Mucosa of rectum (tissue), 2 donors: Measurements from ENCODE around the gene SMPD3.

ENCODE experiments used
- H3K27ac ChIP-seq, 2 donors: one replicate each; pipeline ENCODE4 v1.7.0; 2013; ENCODE audit warnings: inconsistent platforms in 2 of 2, low read depth in 2 of 2, low read length in 2 of 2
- H3K27me3 ChIP-seq, 2 donors: one replicate each; pipeline ENCODE4 v1.7.0; 2013; ENCODE audit warnings: low read length in 2 of 2; ENCODE audit not compliant: control insufficient read depth in 2 of 2, insufficient read depth in 2 of 2
- H3K36me3 ChIP-seq, 2 donors: one replicate each; pipeline ENCODE4 v1.7.0; 2013; ENCODE audit warnings: low read length in 2 of 2; ENCODE audit not compliant: control insufficient read depth in 2 of 2, insufficient read depth in 2 of 2
- H3K4me1 ChIP-seq, 2 donors: one replicate each; pipeline ENCODE4 v1.7.0; 2013; ENCODE audit warnings: low read length in 2 of 2, mild to moderate bottlenecking in 1 of 2; ENCODE audit not compliant: control insufficient read depth in 2 of 2, insufficient read depth in 2 of 2
- H3K4me3 ChIP-seq, 2 donors: one replicate each; pipeline ENCODE4 v1.7.0; 2013; ENCODE audit warnings: low read length in 2 of 2
- H3K9ac ChIP-seq, 2 donors: one replicate each; pipeline ENCODE4 v1.7.0; 2013; ENCODE audit warnings: low read length in 2 of 2, low read depth in 1 of 2, mild to moderate bottlenecking in 1 of 2
- H3K9me3 ChIP-seq, 2 donors: one replicate each; pipeline ENCODE4 v1.7.0; 2013; ENCODE audit warnings: low read length in 2 of 2; ENCODE audit not compliant: control insufficient read depth in 2 of 2
- donor health status: healthy.
- donor health status: Normal muscosa, but diverticular disease.

SMPD3 gene

DNA sequence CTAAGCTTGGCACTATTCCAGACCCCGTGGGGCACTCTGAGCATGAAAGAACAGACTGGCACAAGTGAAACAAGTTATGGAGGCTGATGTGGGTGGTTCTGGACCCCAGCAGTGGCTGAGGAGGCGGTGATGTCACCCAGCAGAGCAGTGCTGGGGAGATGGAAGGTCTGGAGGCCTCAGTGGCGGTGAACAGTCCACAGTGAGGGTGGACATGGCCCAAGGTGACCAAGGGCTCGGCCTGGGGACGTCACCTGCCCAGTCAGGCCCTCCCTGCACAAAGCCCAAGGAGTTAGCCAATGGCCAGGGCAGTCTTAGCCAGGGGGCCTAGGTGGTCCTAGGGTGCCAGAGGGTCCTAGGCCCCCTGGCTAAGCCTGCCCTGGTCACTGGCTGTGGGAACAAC lies 24.5 kb downstream of the SMPD3 start:
- no peak overlapping the region for H3K27ac ChIP-seq

DNA sequence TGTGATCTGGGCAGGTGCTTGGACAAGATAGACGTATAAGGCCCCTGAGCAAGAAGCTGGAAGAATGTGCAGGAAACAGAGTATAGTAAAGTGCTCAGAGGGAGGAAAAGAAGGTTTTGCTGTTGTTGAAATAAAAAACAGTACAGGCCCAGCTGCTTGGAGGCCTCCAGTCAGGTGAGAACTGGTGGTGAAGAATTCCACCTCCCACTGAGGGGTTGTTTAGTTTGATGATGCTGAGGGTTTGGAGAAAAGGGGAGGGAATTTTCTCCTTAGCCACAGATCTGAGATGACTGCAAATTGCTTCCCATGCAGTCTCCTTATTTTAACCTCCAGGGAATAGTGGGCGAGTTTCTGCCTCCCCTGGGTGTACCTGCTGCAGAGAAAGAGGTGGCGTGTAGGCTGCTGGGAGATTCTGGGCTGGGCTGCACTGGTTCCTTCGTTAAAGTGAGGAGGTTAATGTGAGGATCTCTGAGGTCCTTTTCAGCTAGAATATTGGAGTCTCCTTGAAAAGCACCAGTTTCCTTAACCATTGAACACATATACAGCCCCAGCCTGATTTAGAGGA lies 25.8 kb downstream of the SMPD3 start:
- Histone ChIP-seq H3K9me3 (no peaks in the 10 kb centered on the region), H3K36me3 (no peaks in the 10 kb centered on the region), H3K27me3 (no peaks in the 10 kb centered on the region), H3K27ac (no peak overlapping the region), H3K9ac (no peak overlapping the region), H3K4me3 (no peak overlapping the region), H3K4me1 (peaks cover 22 to 33% of the 10 kb centered on the region in 2 donors)

More for the DNA sequence above, 24.5 kb downstream of the SMPD3 start:
- Histone ChIP-seq H3K4me3 (no peak overlapping the region), H3K9ac (no peak overlapping the region), H3K9me3 (no peaks in the 10 kb centered on the region), H3K27me3 (no peaks in the 10 kb centered on the region), H3K4me1 (peaks cover 16 to 28% of the 10 kb centered on the region in 2 donors), H3K36me3 (no peaks in the 10 kb centered on the region)

DNA sequence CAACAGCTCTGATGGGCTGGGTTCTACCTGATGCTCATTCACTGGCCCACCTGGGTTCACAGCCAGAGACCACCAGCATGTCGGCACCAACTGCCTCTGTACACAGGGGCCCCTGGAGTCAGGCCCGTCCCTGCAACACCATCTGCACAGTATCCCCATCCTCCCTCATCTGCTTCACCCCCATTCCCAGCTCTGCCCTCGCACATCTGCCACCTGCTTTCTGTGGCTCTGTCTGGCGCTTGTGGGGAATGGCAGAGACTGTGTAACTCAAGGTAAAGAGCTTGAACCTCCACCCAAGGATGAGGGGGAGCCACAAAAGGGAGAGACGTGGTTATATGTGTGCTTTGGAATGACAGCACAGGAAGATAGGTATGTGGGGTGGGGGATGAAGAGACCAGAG lies 27.2 kb downstream of the SMPD3 start:
- peak overlapping the region in 1 of 2 donors; percentile 2 for H3K27ac ChIP-seq
- no peaks in the 10 kb centered on the region for H3K27me3 ChIP-seq
- no peak overlapping the region for H3K4me3 ChIP-seq
- no peaks in the 10 kb centered on the region for H3K9me3 ChIP-seq
- no peaks in the 10 kb centered on the region for H3K36me3 ChIP-seq
- H3K4me1 ChIP-seq: peaks cover 36 to 45% of the 10 kb centered on the region in 2 donors
- H3K9ac ChIP-seq: no peak overlapping the region

DNA sequence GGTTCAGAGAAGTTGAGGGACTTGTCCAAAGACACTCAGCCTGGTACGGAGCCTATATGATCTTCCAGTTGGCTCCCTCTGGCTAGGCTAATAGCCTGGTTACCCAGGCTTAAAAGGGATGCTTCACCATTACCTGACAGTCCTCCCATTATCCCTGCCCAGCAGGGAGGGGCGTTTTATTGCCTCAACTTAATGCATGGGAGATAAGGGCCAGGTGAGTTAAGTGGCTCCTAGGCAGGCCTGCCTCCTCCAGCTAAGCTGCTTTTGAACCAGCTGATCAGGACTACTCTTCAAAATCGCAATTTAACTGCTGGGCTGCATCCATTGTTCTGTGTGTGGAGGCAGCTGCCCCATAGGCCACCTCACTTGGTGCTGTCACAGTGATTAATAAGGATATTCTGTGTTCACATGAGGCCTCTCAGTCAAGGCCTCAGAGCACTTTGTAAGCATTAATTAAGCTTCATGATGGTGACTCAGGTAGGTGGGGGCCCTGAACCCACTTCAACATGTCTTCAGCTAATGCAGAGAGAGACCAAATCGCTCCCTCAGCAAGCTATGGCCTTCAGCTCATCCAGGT lies 27.9 kb downstream of the SMPD3 start:
- Histone ChIP-seq H3K36me3 (no peaks in the 10 kb centered on the region), H3K9me3 (no peaks in the 10 kb centered on the region), H3K27me3 (no peaks in the 10 kb centered on the region), H3K4me3 (no peak overlapping the region), H3K4me1 (peaks cover 41 to 49% of the 10 kb centered on the region in 2 donors), H3K27ac (no peak overlapping the region), H3K9ac (no peak overlapping the region)

DNA sequence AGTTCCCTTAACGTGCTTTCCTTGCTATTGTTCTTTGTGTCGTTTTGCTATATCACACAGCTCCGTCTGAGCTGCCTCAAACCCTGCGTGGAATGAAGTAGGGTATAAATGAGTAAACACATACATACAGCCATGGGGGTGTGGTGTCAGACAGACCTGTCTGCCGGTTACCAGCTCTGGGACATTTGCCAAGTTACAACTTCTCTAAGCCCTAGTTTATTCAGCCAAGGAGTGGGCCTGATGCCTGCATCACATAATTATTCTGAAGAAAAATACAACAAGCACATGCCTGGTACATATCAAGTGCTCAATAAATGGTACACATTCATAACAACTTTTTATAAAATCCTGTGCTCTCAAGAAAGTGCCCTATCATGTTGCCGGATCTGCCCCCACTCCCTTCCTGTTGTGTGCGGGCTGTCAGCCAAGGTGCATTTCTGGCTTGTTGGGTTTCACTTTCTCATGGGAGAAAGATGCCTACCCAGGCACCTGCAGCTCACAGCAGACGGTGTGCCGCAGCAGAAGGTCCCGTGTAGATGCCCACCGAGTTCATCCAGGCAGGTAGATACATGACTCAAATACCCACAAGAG lies 30.5 kb downstream of the SMPD3 start:
- no peaks in the 10 kb centered on the region for H3K27me3 ChIP-seq
- H3K9me3 ChIP-seq: no peaks in the 10 kb centered on the region
- H3K9ac ChIP-seq: peak overlapping the region; percentile 52 to 79
- peak overlapping the region; percentile 94 to 98 for H3K27ac ChIP-seq
- no peaks in the 10 kb centered on the region for H3K36me3 ChIP-seq
- peak overlapping the region; percentile 1 to 35 for H3K4me3 ChIP-seq
- peaks cover 41 to 67% of the 10 kb centered on the region in 2 donors for H3K4me1 ChIP-seq

DNA sequence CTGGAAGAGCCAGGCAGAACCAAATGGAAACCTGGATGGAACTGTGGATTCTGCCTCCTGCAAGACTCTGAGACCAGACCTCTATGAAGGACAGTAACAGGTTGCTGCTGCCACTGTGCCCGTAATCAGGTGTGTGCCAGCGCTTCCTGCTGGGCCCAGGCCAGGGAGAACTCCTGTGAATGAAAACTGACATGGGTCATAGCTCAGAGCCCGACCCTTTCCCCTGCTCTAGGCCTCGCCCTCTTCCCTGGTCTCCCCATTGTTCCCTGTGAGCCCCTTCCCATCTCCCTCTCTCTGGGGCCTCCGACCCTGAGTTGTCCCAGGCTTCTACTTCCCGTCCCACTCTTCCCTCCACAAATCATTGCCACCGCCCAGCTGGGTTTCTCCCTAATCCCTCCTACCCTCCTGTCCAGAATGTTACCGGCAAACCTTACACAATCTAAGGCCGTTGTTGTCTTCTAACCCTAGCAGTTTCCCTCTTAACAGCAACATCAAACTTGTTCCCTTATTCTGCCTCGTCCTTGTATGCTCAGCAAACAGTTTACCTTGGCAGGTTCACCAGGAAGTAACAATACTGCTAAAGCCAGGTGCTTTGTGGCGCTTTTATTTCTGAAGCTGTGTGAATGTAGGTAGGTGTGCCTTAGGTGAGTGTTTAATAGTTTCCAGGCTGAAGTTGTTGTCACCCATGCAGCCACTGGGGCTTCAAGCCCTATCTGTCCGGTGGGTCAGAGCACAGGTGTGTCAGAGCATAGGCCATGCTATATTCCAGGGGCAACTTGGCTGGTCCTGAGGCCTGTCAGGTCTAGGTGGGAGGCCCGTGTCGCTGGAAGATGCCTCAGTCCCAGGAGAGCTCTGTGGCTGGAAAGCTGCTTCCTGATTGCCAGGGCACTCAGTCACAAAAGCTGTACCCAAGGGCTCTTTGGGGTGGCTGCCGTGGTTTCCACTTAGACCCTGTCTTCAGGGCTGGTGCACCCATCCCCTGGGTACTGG lies 32.0 kb downstream of the SMPD3 start:
- H3K9ac ChIP-seq: peak overlapping the region; percentile 70 to 79
- H3K9me3 ChIP-seq: no peaks in the 10 kb centered on the region
- H3K4me1 ChIP-seq: peaks cover 41 to 64% of the 10 kb centered on the region in 2 donors
- H3K27ac ChIP-seq: peak overlapping the region; percentile 94 to 98
- no peaks in the 10 kb centered on the region for H3K36me3 ChIP-seq
- peak overlapping the region; percentile 47 to 51 for H3K4me3 ChIP-seq
- no peaks in the 10 kb centered on the region for H3K27me3 ChIP-seq

DNA sequence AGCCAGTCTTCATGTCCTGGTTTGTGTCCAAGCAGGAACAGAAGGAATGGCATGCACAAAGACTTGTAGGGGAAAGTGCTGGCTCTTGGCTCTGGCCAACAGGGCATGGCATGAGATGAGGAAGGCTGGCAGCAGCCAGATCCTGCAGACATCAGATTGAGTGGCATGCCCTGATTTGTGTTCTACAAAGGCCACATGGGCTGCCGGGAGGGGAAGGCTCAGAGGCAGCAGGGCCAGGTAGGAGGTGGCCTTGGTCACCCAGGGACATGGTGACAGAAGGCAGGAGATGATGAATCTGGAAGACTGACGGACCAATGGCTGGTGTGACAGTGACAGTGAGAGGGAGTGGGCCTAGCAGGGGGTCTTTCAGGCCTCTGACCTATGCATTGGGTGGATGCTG lies 33.7 kb downstream of the SMPD3 start:
- H3K27ac ChIP-seq: peak overlapping the region in 1 of 2 donors; percentile 11
- H3K9me3 ChIP-seq: no peaks in the 10 kb centered on the region
- H3K36me3 ChIP-seq: no peaks in the 10 kb centered on the region
- no peak overlapping the region for H3K9ac ChIP-seq
- H3K4me3 ChIP-seq: no peak overlapping the region
- peaks cover 33 to 51% of the 10 kb centered on the region in 2 donors for H3K4me1 ChIP-seq
- H3K27me3 ChIP-seq: no peaks in the 10 kb centered on the region

DNA sequence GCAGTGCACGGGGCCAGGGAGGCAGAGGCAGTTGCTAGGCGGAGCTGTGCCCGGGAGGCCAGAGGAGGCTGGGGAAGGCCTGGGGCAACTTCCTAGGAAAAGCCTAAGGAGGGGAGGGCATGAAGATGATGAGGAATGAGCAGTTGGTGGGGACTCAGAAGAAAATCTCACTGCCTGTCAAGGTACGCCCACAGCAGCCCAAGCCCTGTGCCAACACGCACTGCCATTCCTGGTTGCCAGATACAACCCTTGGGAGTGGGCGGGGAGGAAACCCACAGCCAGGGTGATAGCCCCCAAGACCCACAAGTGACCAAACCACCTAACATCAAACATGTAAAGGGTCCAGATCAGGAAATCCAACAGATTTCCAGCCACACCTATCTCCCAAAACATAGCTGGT lies 36.2 kb downstream of the SMPD3 start:
- H3K4me3 ChIP-seq: no peak overlapping the region
- no peaks in the 10 kb centered on the region for H3K9me3 ChIP-seq
- H3K27ac ChIP-seq: no peak overlapping the region
- no peak overlapping the region for H3K9ac ChIP-seq
- H3K36me3 ChIP-seq: no peaks in the 10 kb centered on the region
- H3K4me1 ChIP-seq: peaks cover 14 to 30% of the 10 kb centered on the region in 2 donors
- H3K27me3 ChIP-seq: no peaks in the 10 kb centered on the region

DNA sequence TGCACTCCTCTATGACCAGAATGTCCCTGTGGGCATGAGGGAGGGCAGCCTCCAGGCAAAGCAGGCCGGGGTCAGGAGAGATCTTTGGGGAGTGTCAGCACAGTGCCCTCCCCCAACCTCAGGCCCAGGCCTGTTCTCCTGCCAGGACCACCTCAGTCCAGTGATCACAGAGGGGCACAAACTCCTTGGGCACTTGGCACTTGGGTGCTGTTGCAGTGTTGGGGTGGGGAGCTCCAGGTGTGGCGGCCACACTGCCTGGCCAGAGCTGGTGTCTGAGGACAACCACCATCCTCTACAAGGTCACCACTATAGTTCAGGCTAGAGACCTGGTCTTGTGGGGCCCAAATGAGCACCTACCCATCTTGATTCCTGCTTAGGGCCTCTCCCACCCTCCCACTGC lies 37.2 kb downstream of the SMPD3 start:
- Histone ChIP-seq H3K9ac (no peak overlapping the region), H3K4me3 (no peak overlapping the region), H3K27ac (no peak overlapping the region), H3K4me1 (peaks cover 4 to 26% of the 10 kb centered on the region in 2 donors), H3K9me3 (no peaks in the 10 kb centered on the region), H3K27me3 (no peaks in the 10 kb centered on the region), H3K36me3 (no peaks in the 10 kb centered on the region)

DNA sequence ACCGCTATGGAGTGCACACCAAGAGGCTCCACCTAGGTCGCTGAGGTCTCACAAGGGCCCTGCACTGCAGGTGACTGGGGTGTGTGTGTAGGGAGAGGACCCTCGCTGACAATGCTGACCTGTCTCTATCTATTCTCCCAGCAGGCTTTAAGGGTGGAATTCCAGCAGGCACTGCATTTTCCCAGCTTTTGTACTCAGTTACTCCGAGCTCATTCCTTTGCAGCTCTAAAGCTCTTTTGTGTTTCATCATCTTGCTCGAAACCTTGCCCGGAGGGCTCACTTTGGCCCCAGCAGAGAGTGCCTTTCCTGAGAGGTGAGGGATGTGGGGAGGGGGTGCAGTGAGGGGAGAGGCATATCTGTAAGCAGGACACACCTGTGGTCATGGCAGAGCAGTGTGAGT lies 39.3 kb downstream of the SMPD3 start:
- no peaks in the 10 kb centered on the region for H3K27me3 ChIP-seq
- no peak overlapping the region for H3K27ac ChIP-seq
- H3K9ac ChIP-seq: no peak overlapping the region
- no peaks in the 10 kb centered on the region for H3K9me3 ChIP-seq
- H3K4me3 ChIP-seq: no peak overlapping the region
- peaks cover 0 to 8% of the 10 kb centered on the region in 2 donors for H3K4me1 ChIP-seq
- H3K36me3 ChIP-seq: no peaks in the 10 kb centered on the region
